RWPE1 (cell line): ENCODE results near the gene UST.

ENCODE experiments used
- CTCF ChIA-PET: fragments of 350-600 bp; sonication (Branson Sonifier 250); formaldehyde crosslinking; extraction: SDS; loops from one replicate; lab custom pipeline; 2021; lab: Yijun Ruan, JAX
- POLR2A ChIA-PET: fragments of 400-600 bp; formaldehyde crosslinking; extraction: SDS; loops from one replicate; lab custom pipeline; 2020; ENCODE audit warnings: antibody characterized with exemption; ENCODE audit not compliant: low non-redundant PET; lab: Yijun Ruan, JAX
- DNase-seq: peaks from one replicate; pipeline ENCODE4 v3.0.0; 2012; ENCODE audit warnings: low spot score
- H3K27ac ChIP-seq: fragments of 450-650 bp; 2 replicates; pipeline ENCODE4 v1.5.1; 2017
- TF ChIP-seq, protein P1 (sequence below): fragments of 450-650 bp; conservative IDR thresholded peaks from 2 replicates; pipeline ENCODE4 v1.5.1; 2017; ENCODE audit warnings: low read depth, mild to moderate bottlenecking

The UST gene

GRCh38 chr6:148979014-148979901, 232.4 kb downstream of the UST start:
- TF ChIP-seq, protein P1, sequence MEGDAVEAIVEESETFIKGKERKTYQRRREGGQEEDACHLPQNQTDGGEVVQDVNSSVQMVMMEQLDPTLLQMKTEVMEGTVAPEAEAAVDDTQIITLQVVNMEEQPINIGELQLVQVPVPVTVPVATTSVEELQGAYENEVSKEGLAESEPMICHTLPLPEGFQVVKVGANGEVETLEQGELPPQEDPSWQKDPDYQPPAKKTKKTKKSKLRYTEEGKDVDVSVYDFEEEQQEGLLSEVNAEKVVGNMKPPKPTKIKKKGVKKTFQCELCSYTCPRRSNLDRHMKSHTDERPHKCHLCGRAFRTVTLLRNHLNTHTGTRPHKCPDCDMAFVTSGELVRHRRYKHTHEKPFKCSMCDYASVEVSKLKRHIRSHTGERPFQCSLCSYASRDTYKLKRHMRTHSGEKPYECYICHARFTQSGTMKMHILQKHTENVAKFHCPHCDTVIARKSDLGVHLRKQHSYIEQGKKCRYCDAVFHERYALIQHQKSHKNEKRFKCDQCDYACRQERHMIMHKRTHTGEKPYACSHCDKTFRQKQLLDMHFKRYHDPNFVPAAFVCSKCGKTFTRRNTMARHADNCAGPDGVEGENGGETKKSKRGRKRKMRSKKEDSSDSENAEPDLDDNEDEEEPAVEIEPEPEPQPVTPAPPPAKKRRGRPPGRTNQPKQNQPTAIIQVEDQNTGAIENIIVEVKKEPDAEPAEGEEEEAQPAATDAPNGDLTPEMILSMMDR, result no peak
- ChIA-PET POLR2A (no interaction called here), CTCF (no interaction called here)
- H3K27ac ChIP-seq, result no peak overlapping the region
- no peak for DNase-seq

GRCh38 chr6:148980234-148980633, 233.4 kb downstream of the UST start:
- DNase-seq, result no peak
- TF ChIP-seq, protein P1, result no peak
- ChIA-PET POLR2A (no interaction called here), CTCF (interaction anchor here (1.2 kb wide), 1 partner anchor 48 kb away, joined by 3 read pairs; no protein-coding TSS in a partner anchor)
- H3K27ac ChIP-seq, result no peak overlapping the region

GRCh38 chr6:148981515-148981914, 234.7 kb downstream of the UST start:
- POLR2A ChIA-PET, result no interaction called here
- DNase-seq, result no peak
- TF ChIP-seq, protein P1, result no peak
- CTCF ChIA-PET, result no interaction called here
- no peak overlapping the region for H3K27ac ChIP-seq

GRCh38 chr6:148983101-148983761, 236.4 kb downstream of the UST start:
- CTCF ChIA-PET, result no interaction called here
- no peak overlapping the region for H3K27ac ChIP-seq
- POLR2A ChIA-PET, result no interaction called here
- TF ChIP-seq, protein P1, result no peak
- no peak for DNase-seq

- no peak overlapping the region for H3K27ac ChIP-seq
- CTCF ChIA-PET, result no interaction called here
- TF ChIP-seq, protein P1, result no peak
- DNase-seq, result no peak
- POLR2A ChIA-PET, result no interaction called here
These were observed 237.1 kb downstream of the UST start for GRCh38 chr6:148983966-148984365.

DNA sequence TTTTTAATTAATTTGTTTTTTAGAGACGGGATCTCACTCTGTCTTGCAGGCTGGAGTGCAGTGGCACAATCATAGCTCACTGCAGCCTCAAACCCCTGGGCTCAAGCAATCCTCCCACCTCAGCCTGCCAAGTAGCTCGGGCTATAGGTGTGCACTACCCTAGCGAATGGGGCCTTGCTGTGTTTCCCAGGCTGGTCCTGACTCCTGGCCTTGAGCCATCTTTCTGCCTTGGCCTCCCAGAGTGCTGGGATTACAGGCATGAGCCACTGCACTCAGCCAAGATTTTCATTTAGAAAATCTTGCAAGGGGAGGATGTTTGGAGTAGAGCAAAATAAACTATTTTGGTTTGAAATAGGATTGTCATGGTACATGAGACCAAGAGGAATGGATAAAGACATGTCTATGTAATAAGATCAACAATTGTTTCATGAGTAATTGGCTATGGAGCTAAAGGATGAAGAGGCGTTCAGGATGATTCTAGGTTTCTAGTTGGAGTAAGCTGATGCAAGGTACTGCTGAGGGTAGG, 237.8 kb downstream of the UST start:
- TF ChIP-seq, protein P1, result no peak
- no peak overlapping the region for H3K27ac ChIP-seq
- DNase-seq, result no peak
- ChIA-PET CTCF (no interaction called here), POLR2A (no interaction called here)
